ENCODE measurements around the gene ADAM22. TPM values are rescaled to one million over a fixed set of nuclear protein-coding genes. Genes with fewer than 3 reads are reported as not detected.

ADAM22 gene
- total and polyA plus RNA-seq, 2 of the 4 experiments (the other 2 are of a cell fraction), result 0.03 to 0.18 TPM

- Histone ChIP-seq H3K18ac (ENCODE audit: low read depth, low read length) (no peak overlapping the region), H3K4me2 (ENCODE audit: low read depth, low read length) (no peak overlapping the region), H3K14ac (replicated peaks; ENCODE audit: low read depth, low read length) (no peak overlapping the region), H3K27ac (ENCODE audit: insufficient read depth, low read length) (no peak overlapping the region), H4K8ac (ENCODE audit: low read depth in 2 of 2, low read length in 2 of 2) (no peak overlapping the region), H2AK9ac (replicated peaks; ENCODE audit: low read depth, low read length, poor library complexity) (no peak overlapping the region), H4K20me1 (ENCODE audit: insufficient read depth, low read length) (no peaks in the 10 kb centered on the region), H3K23ac (ENCODE audit: low read depth, low read length) (no peak overlapping the region), H3K4me1 (ENCODE audit: control insufficient read depth, insufficient read depth, low read length) (no peaks in the 10 kb centered on the region), H3K4ac (ENCODE audit: low read depth, low read length) (no peak overlapping the region), H3K9me3 (ENCODE audit: control insufficient read depth, insufficient read depth, low read length) (no peaks in the 10 kb centered on the region), H4K5ac (ENCODE audit: low read depth, low read length) (no peak overlapping the region), H3K79me1 (ENCODE audit: low read depth in 1 of 2, low read length in 2 of 2) (no peaks in the 10 kb centered on the region), H2BK5ac (ENCODE audit: low read depth, low read length, poor library complexity, severe bottlenecking) (no peak overlapping the region), H2AFZ (replicated peaks; ENCODE audit: low read length, poor library complexity) (no peak overlapping the region), H2BK20ac (ENCODE audit: low read depth, low read length) (no peak overlapping the region), H3K27me3 (ENCODE audit: control insufficient read depth, insufficient read depth, low read length) (no peaks in the 10 kb centered on the region), H4K91ac (ENCODE audit: insufficient read depth, low read depth, low read length) (no peak overlapping the region), H2AK5ac (ENCODE audit: low read depth, low read length) (no peak overlapping the region), H3K56ac (ENCODE audit: extremely low read depth, insufficient read depth, low read length) (no peak overlapping the region), H3K9me1 (ENCODE audit: insufficient read depth, low read length) (no peaks in the 10 kb centered on the region), H3K4me3 (ENCODE audit: insufficient read depth, low read depth, low read length) (no peak overlapping the region), H2BK120ac (ENCODE audit: low read depth, low read length) (no peak overlapping the region), H3K9ac (ENCODE audit: low read depth, low read length) (no peak overlapping the region), H2BK15ac (ENCODE audit: low read depth, low read length) (no peak overlapping the region), H3K36me3 (ENCODE audit: control insufficient read depth, insufficient read depth, low read length) (no peaks in the 10 kb centered on the region)
- intact Hi-C loops (cut with micrococcal nuclease), result no loop called here
- BruUV-seq (replicated peaks), result no TSS peak
- DNase-seq, result no peak
- dilution Hi-C loops (cut with HindIII; ENCODE audit: low sequenced_read_pairs, unreplicated experiment), result no loop called here
- ChIA-PET CTCF (no interaction called here), POLR2A (ENCODE audit: unreplicated experiment) (no interaction called here)
- in situ Hi-C loops (cut with MboI; ENCODE audit: low sequenced_read_pairs), result no loop called here
- no CpG with 5 or more reads among the region's 2 CpGs for WGBS, 2 experiments (ENCODE audit: extremely low coverage in 2 of 2, insufficient read length in 1 of 2)
- no peak for ATAC-seq (ENCODE audit: low read depth)
- no peak for TF ChIP-seq NFE2L2 (IDR thresholded peaks at IDR 0.05; ENCODE audit: low read depth, low read length)
- TF ChIP-seq CTCF (conservative IDR thresholded peaks at IDR 0.05; ENCODE audit: low read depth, low read length), result no peak
- no peak for TF ChIP-seq MAFK (IDR thresholded peaks at IDR 0.05; ENCODE audit: low read depth, low read length)
- no peak for TF ChIP-seq USF2 (IDR thresholded peaks at IDR 0.05; ENCODE audit: low read depth, low read length)
- TF ChIP-seq RFX5 (IDR thresholded peaks at IDR 0.05; ENCODE audit: low read depth, low read length), result no peak
- TF ChIP-seq MAZ (IDR thresholded peaks at IDR 0.05; ENCODE audit: borderline replicate concordance, low read depth, low read length), result no peak
Observed at GRCh38 chr7:88014581-88014980, 80.5 kb downstream of the ADAM22 start.

Measured in IMR-90 (cell line).